MCF 10A (cell line): Measurements from ENCODE around the gene CHEK1. TPM values are rescaled to one million over a fixed set of nuclear protein-coding genes. Genes with fewer than 3 reads are reported as not detected.
"Not testable (repeated sequence)": the region's sequence is repeated elsewhere in the genome, so short reads cannot be mapped to it uniquely, and the experiment has no call there.

Experiments used
- Bru-seq: library from RNA; stranded (reverse); fragments of 400-500 nt; gene quantifications from one replicate; lab custom pipeline; 2021; lab: Mats Ljungman, UMichigan
- BruChase-seq, 2 experiments: library from RNA; stranded (reverse); fragments of 400-500 nt; gene quantifications; one replicate each; lab custom pipeline; 2021; lab: Mats Ljungman, UMichigan
- BruUV-seq: library from RNA; stranded (reverse); fragments of 400-500 nt; replicated peaks from 2 replicates; lab custom pipeline; 2021; lab: Mats Ljungman, UMichigan
- CTCF ChIA-PET: fragments of 300-600 bp; sonication (Branson Sonifier 250); formaldehyde crosslinking; extraction: SDS; loops from one replicate; lab custom pipeline; 2021; ENCODE audit warnings: antibody characterized with exemption, inconsistent platforms; lab: Yijun Ruan, JAX
- POLR2A ChIA-PET: fragments of 300-600, 350-650 bp; sonication (Branson Sonifier 250); formaldehyde crosslinking; extraction: SDS; loops from one replicate; lab custom pipeline; 2020; ENCODE audit warnings: antibody characterized with exemption, inconsistent platforms; lab: Yijun Ruan, JAX
- DNase-seq: peaks from one replicate; pipeline ENCODE4 v3.0.0-alpha.2; 2018; ENCODE audit not compliant: unreplicated experiment
- H3K27ac Mint-ChIP-seq: one replicate; pipeline ENCODE4 v1.8.0; 2022; ENCODE audit warnings: mild to moderate bottlenecking, low read depth, mixed read lengths; ENCODE audit not compliant: unreplicated experiment
- H3K27me3 Mint-ChIP-seq: one replicate; pipeline ENCODE4 v1.8.0; 2022; ENCODE audit warnings: mixed read lengths; ENCODE audit not compliant: insufficient read depth, unreplicated experiment
- H3K36me3 Mint-ChIP-seq: one replicate; pipeline ENCODE4 v1.8.0; 2022; ENCODE audit warnings: mild to moderate bottlenecking, moderate library complexity, mixed read lengths; ENCODE audit not compliant: insufficient read depth, unreplicated experiment
- H3K4me1 Mint-ChIP-seq: one replicate; pipeline ENCODE4 v1.8.0; 2022; ENCODE audit warnings: mixed read lengths; ENCODE audit not compliant: insufficient read depth, unreplicated experiment
- H3K4me3 Mint-ChIP-seq: one replicate; pipeline ENCODE4 v1.8.0; 2022; ENCODE audit warnings: mild to moderate bottlenecking, moderate library complexity, mixed read lengths; ENCODE audit not compliant: unreplicated experiment
- H3K9me3 Mint-ChIP-seq: one replicate; pipeline ENCODE4 v1.8.0; 2022; ENCODE audit warnings: mixed read lengths; ENCODE audit not compliant: unreplicated experiment
- intact Hi-C: fragments of 100-400 bp; cut with micrococcal nuclease; formaldehyde crosslinking; loops from 2 replicates; pipeline ENCODE4 v1.14.1; 2022
- long read RNA-seq: library from polyadenylated mRNA; stranded (forward); transcript quantifications from one replicate; pipeline ENCODE4 v2.0.0, GENCODE V29; 2022
- total RNA-seq: library from RNA; stranded (reverse); gene quantifications from 2 replicates; pipeline ENCODE4 v1.2.3, GENCODE V29; 2022
- TF ChIP-seq, protein P1 (sequence below): fragments of 200-600 bp; IDR thresholded peaks from one replicate; pipeline ENCODE4 v1.8.0; 2022; ENCODE audit warnings: antibody characterized with exemption, mild to moderate bottlenecking; ENCODE audit not compliant: unreplicated experiment

CHEK1 gene
- total RNA-seq (23.7 and 33.3 TPM in 2 replicates), Bru-seq, nascent RNA (percentile 66 among the genes with signal in this experiment), BruChase-seq, experiment 1, labeled RNA remaining after a 6-hour chase (percentile 79 among the genes with signal in this experiment), BruChase-seq, experiment 2, labeled RNA remaining after a 2-hour chase (percentile 76 among the genes with signal in this experiment)
- long read RNA-seq, full-length matches to known transcripts: 13 of 31 reads
- long read RNA-seq, partial matches to known transcripts: 4 of 31 reads
- long read RNA-seq, other reads (novel, unspliced or antisense): 14 of 31 reads

DNA sequence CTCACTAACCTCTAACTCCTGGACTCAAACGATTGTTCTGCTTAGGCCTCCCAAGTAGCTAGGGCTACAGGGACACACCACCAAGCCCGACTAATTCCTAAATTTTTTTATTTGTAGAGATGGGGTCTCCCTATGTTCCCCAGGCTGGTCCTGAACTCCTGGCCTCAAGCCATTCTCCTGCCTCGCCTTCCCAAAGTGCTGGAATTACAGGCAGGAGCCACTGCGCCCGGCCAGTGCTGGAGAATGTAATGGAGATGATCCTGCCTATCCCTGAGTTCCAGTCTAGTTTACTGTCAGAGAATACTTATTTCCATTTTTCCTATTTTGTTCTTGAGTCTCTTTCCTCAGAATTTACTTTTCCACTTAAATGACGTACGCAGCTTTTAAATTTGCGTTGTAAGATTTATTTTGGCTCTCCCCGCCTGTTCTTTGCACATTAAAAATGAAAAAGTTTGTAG is at the start of gene CHEK1:
TSS of gene CHEK1 (plus strand) at position 408 of the 458 bp plus-strand sequence. CDS start 1,606 bp downstream, outside the sequence.
- intact Hi-C loops: loop anchor here (1.0 kb wide), 1 partner anchor 32 kb away; the partner anchor contains the start of gene STT3A
- POLR2A ChIA-PET: interaction anchor here (0.8 to 3.8 kb wide), 9 partner anchors 11 to 1024 kb away, joined by 3 to 66 read pairs (median 5); partner anchors contain the start of genes EI24, HYLS1, PUS3 and STT3A

DNA sequence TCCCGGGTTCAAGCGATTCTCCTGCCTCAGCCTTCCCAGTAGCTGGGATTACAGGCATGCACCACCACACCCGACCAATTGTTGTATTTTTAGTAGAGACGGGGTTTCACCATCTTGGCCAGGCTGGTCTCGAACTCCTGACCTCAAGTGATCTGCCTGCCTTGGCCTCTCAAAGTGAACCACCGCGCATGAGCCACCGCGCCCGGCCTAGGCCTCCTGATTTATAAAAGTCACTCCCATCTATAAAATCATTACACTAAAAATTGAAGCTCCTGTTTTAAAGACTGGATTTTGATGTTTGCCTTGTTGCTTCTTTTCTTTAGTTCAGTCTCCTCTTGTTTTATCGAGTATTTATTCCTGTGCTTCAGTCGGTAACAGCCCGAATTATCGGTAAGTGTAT is 47.8 kb upstream of the CHEK1 start:
- H3K4me3 Mint-ChIP-seq, H3K27ac Mint-ChIP-seq, H3K4me1 Mint-ChIP-seq, DNase-seq, intact Hi-C loops, BruUV-seq, H3K27me3 Mint-ChIP-seq, H3K9me3 Mint-ChIP-seq: not testable (repeated sequence)
- peaks cover 93% of the 10 kb centered on the region for H3K36me3 Mint-ChIP-seq
- ChIA-PET POLR2A (interaction anchor here (2.3 kb wide), 1 partner anchor 15 kb away, joined by 15 read pairs; the partner anchor contains the start of gene STT3A), CTCF (interaction anchor here (0.7 kb wide), 1 partner anchor 31 kb away, joined by 3 read pairs; no protein-coding TSS in a partner anchor)

More for the DNA sequence above, at the start of gene CHEK1:
- Mint-ChIP-seq H3K27me3 (no peaks in the 10 kb centered on the region), H3K4me1 (peaks cover 28% of the 10 kb centered on the region), H3K4me3 (peak within 1 kb of the TSS; percentile 87), H3K36me3 (peaks cover 36% of the 10 kb centered on the region), H3K9me3 (no peaks in the 10 kb centered on the region), H3K27ac (peak within 1 kb of the TSS; percentile 78)
- no TSS peak for BruUV-seq
- TF ChIP-seq, protein P1, sequence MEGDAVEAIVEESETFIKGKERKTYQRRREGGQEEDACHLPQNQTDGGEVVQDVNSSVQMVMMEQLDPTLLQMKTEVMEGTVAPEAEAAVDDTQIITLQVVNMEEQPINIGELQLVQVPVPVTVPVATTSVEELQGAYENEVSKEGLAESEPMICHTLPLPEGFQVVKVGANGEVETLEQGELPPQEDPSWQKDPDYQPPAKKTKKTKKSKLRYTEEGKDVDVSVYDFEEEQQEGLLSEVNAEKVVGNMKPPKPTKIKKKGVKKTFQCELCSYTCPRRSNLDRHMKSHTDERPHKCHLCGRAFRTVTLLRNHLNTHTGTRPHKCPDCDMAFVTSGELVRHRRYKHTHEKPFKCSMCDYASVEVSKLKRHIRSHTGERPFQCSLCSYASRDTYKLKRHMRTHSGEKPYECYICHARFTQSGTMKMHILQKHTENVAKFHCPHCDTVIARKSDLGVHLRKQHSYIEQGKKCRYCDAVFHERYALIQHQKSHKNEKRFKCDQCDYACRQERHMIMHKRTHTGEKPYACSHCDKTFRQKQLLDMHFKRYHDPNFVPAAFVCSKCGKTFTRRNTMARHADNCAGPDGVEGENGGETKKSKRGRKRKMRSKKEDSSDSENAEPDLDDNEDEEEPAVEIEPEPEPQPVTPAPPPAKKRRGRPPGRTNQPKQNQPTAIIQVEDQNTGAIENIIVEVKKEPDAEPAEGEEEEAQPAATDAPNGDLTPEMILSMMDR: no peak
- CTCF ChIA-PET: interaction anchor here (0.6 to 1.5 kb wide), 8 partner anchors 24 to 1363 kb away, joined by 3 to 4 read pairs (median 3); no protein-coding TSS in a partner anchor
- DNase-seq: no peak

DNA sequence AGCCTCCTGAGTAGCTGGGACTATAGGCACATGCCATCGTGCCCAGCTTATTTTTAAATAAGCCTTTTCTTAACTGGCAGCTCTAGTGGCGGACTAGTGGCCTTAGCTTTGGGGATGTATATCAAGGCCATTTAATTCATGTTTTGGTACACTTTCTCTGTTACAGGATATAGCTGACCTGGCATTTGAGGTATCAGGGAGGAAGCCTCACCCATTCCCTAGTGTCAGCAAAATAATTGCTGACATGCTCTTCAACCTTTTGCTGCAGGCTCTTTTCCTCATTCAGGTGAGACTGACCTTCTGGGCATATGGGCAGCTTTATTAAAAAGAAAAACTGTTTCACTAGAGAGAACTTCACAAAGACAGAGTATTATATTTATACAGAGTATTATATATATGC is 46.2 kb upstream of the CHEK1 start:
- H3K9me3 Mint-ChIP-seq: no peaks in the 10 kb centered on the region
- H3K27me3 Mint-ChIP-seq: no peaks in the 10 kb centered on the region
- ChIA-PET CTCF (interaction anchor here (0.6 to 3.9 kb wide), 2 partner anchors 9 to 47 kb away, joined by 3 to 21 read pairs; partner anchors contain the start of gene EI24), POLR2A (interaction anchor here (0.6 to 2.3 kb wide), 3 partner anchors 9 to 308 kb away, joined by 3 to 15 read pairs (median 6); partner anchors contain the start of genes EI24 and STT3A)
- TF ChIP-seq, protein P1: no peak
- intact Hi-C loops: no loop called here
- H3K36me3 Mint-ChIP-seq: peaks cover 93% of the 10 kb centered on the region
- BruUV-seq: no TSS peak
- no peak for DNase-seq
- H3K4me1 Mint-ChIP-seq: no peaks in the 10 kb centered on the region
- no peak overlapping the region for H3K27ac Mint-ChIP-seq
- no peak overlapping the region for H3K4me3 Mint-ChIP-seq

DNA sequence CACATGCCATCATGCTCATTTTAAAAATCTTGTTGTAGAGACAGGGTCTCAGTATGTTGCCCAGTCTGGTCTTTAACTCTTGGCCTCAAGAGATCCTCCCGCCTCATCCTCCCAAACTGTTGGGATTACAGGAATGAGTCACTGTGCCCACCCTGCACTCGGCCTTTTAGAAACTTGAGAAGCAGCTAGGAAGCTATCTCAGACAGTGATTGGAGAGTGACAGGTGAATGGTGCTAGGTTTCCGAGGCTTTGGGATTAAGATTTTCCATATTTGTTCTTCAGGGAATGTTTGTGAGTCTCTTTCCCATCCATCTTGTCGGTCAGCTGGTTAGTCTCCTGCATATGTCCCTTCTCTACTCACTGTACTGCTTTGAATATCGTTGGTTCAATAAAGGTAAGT is 45.2 kb upstream of the CHEK1 start:
- no peaks in the 10 kb centered on the region for H3K9me3 Mint-ChIP-seq
- TF ChIP-seq, protein P1: no peak
- intact Hi-C loops: no loop called here
- H3K36me3 Mint-ChIP-seq: peaks cover 93% of the 10 kb centered on the region
- no peak for DNase-seq
- no TSS peak for BruUV-seq
- no peak overlapping the region for H3K4me3 Mint-ChIP-seq
- ChIA-PET POLR2A (interaction anchor here (3.1 to 4.9 kb wide), 2 partner anchors 10 to 13 kb away, joined by 16 to 24 read pairs; partner anchors contain the start of genes EI24 and STT3A), CTCF (interaction anchor here (3.9 kb wide), 1 partner anchor 10 kb away, joined by 21 read pairs; the partner anchor contains the start of gene EI24)
- H3K4me1 Mint-ChIP-seq: no peaks in the 10 kb centered on the region
- no peaks in the 10 kb centered on the region for H3K27me3 Mint-ChIP-seq
- H3K27ac Mint-ChIP-seq: no peak overlapping the region
